Activated naive CD4-positive, alpha-beta T cell treated with anti-CD3 and anti-CD28 coated beads for 36 hours (primary cell): ENCODE data around the gene TMEM270. TPM values are rescaled to one million over a fixed set of nuclear protein-coding genes. Genes with fewer than 3 reads are reported as not detected.
"Not testable (repeated sequence)": the region's sequence is repeated elsewhere in the genome, so short reads cannot be mapped to it uniquely, and the experiment has no call there.

ENCODE experiments used
- CTCF ChIA-PET: fragments of 350-600 bp; sonication (Branson Sonifier 250); formaldehyde crosslinking; loops from one replicate; lab custom pipeline; 2021; ENCODE audit warnings: antibody characterized with exemption; lab: Charles Lee
- DNase-seq: peaks from one replicate; pipeline ENCODE4 v3.0.0-alpha.2; 2020
- H3K27ac Mint-ChIP-seq: one replicate; pipeline ENCODE4 v1.8.0; 2021; ENCODE audit warnings: mild to moderate bottlenecking, mixed read lengths
- H3K27me3 Mint-ChIP-seq: one replicate; pipeline ENCODE4 v1.8.0; 2021; ENCODE audit warnings: low read depth, mixed read lengths
- H3K36me3 Mint-ChIP-seq: one replicate; pipeline ENCODE4 v1.8.0; 2021; ENCODE audit warnings: low read depth, mixed read lengths
- H3K4me1 Mint-ChIP-seq: one replicate; pipeline ENCODE4 v1.8.0; 2021; ENCODE audit warnings: low read depth, mixed read lengths
- H3K4me3 Mint-ChIP-seq: one replicate; pipeline ENCODE4 v1.8.0; 2021; ENCODE audit warnings: mild to moderate bottlenecking, moderate library complexity, mixed read lengths
- H3K9me3 Mint-ChIP-seq: one replicate; pipeline ENCODE4 v1.8.0; 2021; ENCODE audit warnings: mixed read lengths
- intact Hi-C: fragments of 100-400 bp; cut with micrococcal nuclease; formaldehyde crosslinking; loops from one replicate; pipeline ENCODE4 v1.15.1; 2023
- total RNA-seq, 2 experiments: library from RNA; stranded (reverse); gene quantifications; one replicate each; pipeline ENCODE4 v1.2.3, GENCODE V29; 2021

TMEM270 gene
- total RNA-seq, 2 experiments from 2014 or later, result not detected

GRCh38 chr7:73834626-73835191, 26.2 kb upstream of the TMEM270 start:
- intact Hi-C loops, result no loop called here
- no peaks in the 10 kb centered on the region for H3K4me1 Mint-ChIP-seq
- H3K9me3 Mint-ChIP-seq, result no peaks in the 10 kb centered on the region
- H3K27ac Mint-ChIP-seq, result no peak overlapping the region
- no peak for DNase-seq
- no peaks in the 10 kb centered on the region for H3K27me3 Mint-ChIP-seq
- no peak overlapping the region for H3K4me3 Mint-ChIP-seq
- CTCF ChIA-PET, result no interaction called here
- H3K36me3 Mint-ChIP-seq, result no peaks in the 10 kb centered on the region

GRCh38 chr7:73837167-73837566, 23.8 kb upstream of the TMEM270 start:
- H3K4me1 Mint-ChIP-seq, H3K36me3 Mint-ChIP-seq, intact Hi-C loops, DNase-seq, H3K4me3 Mint-ChIP-seq, CTCF ChIA-PET, H3K9me3 Mint-ChIP-seq, H3K27me3 Mint-ChIP-seq: not testable (repeated sequence)
- peak overlapping the region; percentile 46 for H3K27ac Mint-ChIP-seq

GRCh38 chr7:73838642-73839041, 22.3 kb upstream of the TMEM270 start:
- DNase-seq, result no peak
- H3K27me3 Mint-ChIP-seq, result no peaks in the 10 kb centered on the region
- H3K4me3 Mint-ChIP-seq, result no peak overlapping the region
- no peaks in the 10 kb centered on the region for H3K36me3 Mint-ChIP-seq
- no peak overlapping the region for H3K27ac Mint-ChIP-seq
- intact Hi-C loops, result no loop called here
- peaks cover 2% of the 10 kb centered on the region for H3K4me1 Mint-ChIP-seq
- CTCF ChIA-PET, result no interaction called here
- no peaks in the 10 kb centered on the region for H3K9me3 Mint-ChIP-seq

- intact Hi-C loops, result no loop called here
- CTCF ChIA-PET, result no interaction called here
- H3K27me3 Mint-ChIP-seq, result no peaks in the 10 kb centered on the region
- H3K4me1 Mint-ChIP-seq, result peaks cover 5% of the 10 kb centered on the region
- no peak overlapping the region for H3K4me3 Mint-ChIP-seq
- no peaks in the 10 kb centered on the region for H3K36me3 Mint-ChIP-seq
- H3K9me3 Mint-ChIP-seq, result no peaks in the 10 kb centered on the region
- no peak for DNase-seq
- H3K27ac Mint-ChIP-seq, result no peak overlapping the region
These were observed 21.7 kb upstream of the TMEM270 start for GRCh38 chr7:73839290-73839689.

- intact Hi-C loops, result loop anchor here (5.0 kb wide), 2 partner anchors 173 to 242 kb away; partner anchors contain the start of genes LIMK1 and VPS37D
- no peak overlapping the region for H3K27ac Mint-ChIP-seq
- CTCF ChIA-PET, result interaction anchor here (1.3 kb wide), 1 partner anchor 13 kb away, joined by 3 read pairs; no protein-coding TSS in a partner anchor
- H3K4me3 Mint-ChIP-seq, result no peak overlapping the region
- H3K36me3 Mint-ChIP-seq, result no peaks in the 10 kb centered on the region
- DNase-seq, result no peak
- H3K27me3 Mint-ChIP-seq, result no peaks in the 10 kb centered on the region
- peaks cover 5% of the 10 kb centered on the region for H3K4me1 Mint-ChIP-seq
- H3K9me3 Mint-ChIP-seq, result no peaks in the 10 kb centered on the region
These were observed 20.9 kb upstream of the TMEM270 start for GRCh38 chr7:73839743-73840714.

- no peaks in the 10 kb centered on the region for H3K27me3 Mint-ChIP-seq
- no peak overlapping the region for H3K4me3 Mint-ChIP-seq
- H3K4me1 Mint-ChIP-seq, result peaks cover 5% of the 10 kb centered on the region
- H3K27ac Mint-ChIP-seq, result no peak overlapping the region
- intact Hi-C loops, result loop anchor here (5.0 kb wide), 2 partner anchors 174 to 241 kb away; partner anchors contain the start of genes LIMK1 and VPS37D
- CTCF ChIA-PET, result interaction anchor here (0.6 to 1.3 kb wide), 2 partner anchors 14 to 179 kb away, joined by 3 to 4 read pairs; no protein-coding TSS in a partner anchor
- H3K36me3 Mint-ChIP-seq, result no peaks in the 10 kb centered on the region
- H3K9me3 Mint-ChIP-seq, result no peaks in the 10 kb centered on the region
- DNase-seq, result no peak
These were observed 20.1 kb upstream of the TMEM270 start for GRCh38 chr7:73840715-73841379.

GRCh38 chr7:73841689-73842066, 19.3 kb upstream of the TMEM270 start:
- Mint-ChIP-seq H3K36me3 (no peaks in the 10 kb centered on the region), H3K27ac (no peak overlapping the region), H3K4me3 (peak overlapping the region; percentile 80), H3K9me3 (no peaks in the 10 kb centered on the region), H3K4me1 (peaks cover 5% of the 10 kb centered on the region), H3K27me3 (no peaks in the 10 kb centered on the region)
- intact Hi-C loops, result loop anchor here (2.0 to 5.0 kb wide), 4 partner anchors 13 to 241 kb away; partner anchors contain the start of genes ABHD11, LIMK1 and VPS37D
- DNase-seq, result no peak
- CTCF ChIA-PET, result interaction anchor here (0.6 kb wide), 1 partner anchor 334 kb away, joined by 3 read pairs; no protein-coding TSS in a partner anchor

GRCh38 chr7:73842067-73842976, 18.6 kb upstream of the TMEM270 start, which contains the start of gene METTL27:
METTL27 (minus strand) TSS chr7:73842516; CDS start chr7:73842140, 376 bp downstream.
- H3K27me3 Mint-ChIP-seq, result no peaks in the 10 kb centered on the region
- peak within 1 kb of the TSS; percentile 50 for H3K27ac Mint-ChIP-seq
- CTCF ChIA-PET, result interaction anchor here (0.6 to 1.6 kb wide), 5 partner anchors 12 to 333 kb away, joined by 3 to 13 read pairs (median 4); no protein-coding TSS in a partner anchor
- H3K36me3 Mint-ChIP-seq, result no peaks in the 10 kb centered on the region
- DNase-seq, result peak; percentile 95
- intact Hi-C loops, result loop anchor here (2.0 to 5.0 kb wide), 4 partner anchors 14 to 240 kb away; partner anchors contain the start of genes ABHD11, LIMK1 and VPS37D
- H3K4me3 Mint-ChIP-seq, result peak within 1 kb of the TSS; percentile 80
- peaks cover 5% of the 10 kb centered on the region for H3K4me1 Mint-ChIP-seq
- H3K9me3 Mint-ChIP-seq, result no peaks in the 10 kb centered on the region

- no peaks in the 10 kb centered on the region for H3K36me3 Mint-ChIP-seq
- no peak overlapping the region for H3K27ac Mint-ChIP-seq
- CTCF ChIA-PET, result interaction anchor here (0.6 kb wide), 1 partner anchor 669 kb away, joined by 3 read pairs; no protein-coding TSS in a partner anchor
- DNase-seq, result no peak
- H3K27me3 Mint-ChIP-seq, result no peaks in the 10 kb centered on the region
- H3K9me3 Mint-ChIP-seq, result no peaks in the 10 kb centered on the region
- H3K4me1 Mint-ChIP-seq, result peaks cover 5% of the 10 kb centered on the region
- H3K4me3 Mint-ChIP-seq, result peak overlapping the region; percentile 26
- intact Hi-C loops, result loop anchor here (5.0 kb wide), 2 partner anchors 177 to 238 kb away; partner anchors contain the start of genes LIMK1 and VPS37D
These were observed 16.8 kb upstream of the TMEM270 start for GRCh38 chr7:73844131-73844547.

GRCh38 chr7:73844848-73845460, 16.0 kb upstream of the TMEM270 start:
- peaks cover 8% of the 10 kb centered on the region for H3K4me1 Mint-ChIP-seq
- H3K36me3 Mint-ChIP-seq, result no peaks in the 10 kb centered on the region
- CTCF ChIA-PET, result no interaction called here
- DNase-seq, result no peak
- H3K27me3 Mint-ChIP-seq, result no peaks in the 10 kb centered on the region
- no peak overlapping the region for H3K4me3 Mint-ChIP-seq
- intact Hi-C loops, result loop anchor here (5.0 kb wide), 2 partner anchors 178 to 237 kb away; partner anchors contain the start of genes LIMK1 and VPS37D
- no peak overlapping the region for H3K27ac Mint-ChIP-seq
- H3K9me3 Mint-ChIP-seq, result no peaks in the 10 kb centered on the region
